ENCODE data around the gene SHOX. TPM values are rescaled to one million over a fixed set of nuclear protein-coding genes. Genes with fewer than 3 reads are reported as not detected.

The SHOX gene
- polyA plus RNA-seq, 1 donor (not counting 4 experiments of a cell fraction or from before 2014, with no cell fraction given), result not detected

DNA sequence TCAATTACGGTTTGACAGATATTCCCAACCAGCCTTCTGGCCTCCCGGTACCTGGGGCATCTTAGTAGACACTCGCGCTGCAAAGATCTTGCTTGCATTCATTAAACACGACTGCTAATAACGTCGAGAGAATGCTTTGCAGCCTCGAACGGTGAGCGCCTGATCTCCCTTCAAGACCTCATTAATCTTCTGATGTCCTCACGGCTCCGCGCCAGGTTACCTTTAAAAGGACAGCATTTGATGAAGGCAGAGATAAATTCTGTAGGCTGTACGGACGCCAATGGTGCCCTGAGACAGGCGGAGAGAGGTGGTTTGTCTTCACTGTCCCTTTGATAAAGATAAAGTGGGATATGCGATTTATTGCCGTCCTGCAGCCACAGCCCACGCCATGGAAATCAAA is 64.2 kb downstream of the SHOX start:
- Histone ChIP-seq H3K9ac (ENCODE audit: control insufficient read depth, extremely low read depth, insufficient read depth, low read length) (no peak overlapping the region), H3K27ac (ENCODE audit: control insufficient read depth, insufficient read depth, low read length) (no peak overlapping the region), H3K27me3 (ENCODE audit: control insufficient read depth, extremely low read depth, insufficient read depth, low read length) (no peaks in the 10 kb centered on the region), H3K4me2 (ENCODE audit: control insufficient read depth, extremely low read depth, insufficient read depth, low read depth, low read length) (no peak overlapping the region), H3K4me3 (ENCODE audit: control insufficient read depth in 2 of 3, extremely low read depth in 1 of 3, insufficient read depth in 2 of 3, low read depth in 1 of 3, low read length in 3 of 3) (no peak overlapping the region), H4K20me1 (ENCODE audit: control insufficient read depth, extremely low read depth, insufficient read depth, low read length) (no peaks in the 10 kb centered on the region), H3K9me1 (ENCODE audit: control insufficient read depth, extremely low read depth, insufficient read depth, low read length) (no peaks in the 10 kb centered on the region), H3K36me3 (ENCODE audit: control insufficient read depth in 2 of 2, extremely low read depth in 1 of 2, insufficient read depth in 2 of 2, low read length in 2 of 2) (no peaks in the 10 kb centered on the region), H3K9me3 (ENCODE audit: control insufficient read depth, low read depth, low read length) (peaks cover 3% of the 10 kb centered on the region), H3K79me2 (ENCODE audit: control insufficient read depth, insufficient read depth, low read length) (no peaks in the 10 kb centered on the region), H3K4me1 (ENCODE audit: control insufficient read depth, extremely low read depth, insufficient read depth, low read length) (no peaks in the 10 kb centered on the region), H2AFZ (ENCODE audit: control insufficient read depth, low read length) (no peak overlapping the region)
- TF ChIP-seq CTCF (optimal IDR thresholded peaks at IDR 0.05 in 1 of 3, IDR thresholded peaks at IDR 0.05 in 1 of 3, conservative IDR thresholded peaks at IDR 0.05 in 1 of 3; ENCODE audit: extremely low read depth in 1 of 3, insufficient read depth in 2 of 3, low read length in 3 of 3) (no peak), EZH2 (IDR thresholded peaks at IDR 0.05; ENCODE audit: low read length) (no peak)
- FAIRE-seq (no peak), DNase-seq (ENCODE audit: low read depth, low spot score) (no peak)
- dilution Hi-C loops (cut with MboI; ENCODE audit: extremely low pct_ligation_motif_present, low sequenced_read_pairs), result no loop called here

- TF ChIP-seq CTCF (optimal IDR thresholded peaks at IDR 0.05 in 1 of 3, IDR thresholded peaks at IDR 0.05 in 1 of 3, conservative IDR thresholded peaks at IDR 0.05 in 1 of 3; ENCODE audit: extremely low read depth in 1 of 3, insufficient read depth in 2 of 3, low read length in 3 of 3) (no peak), EZH2 (IDR thresholded peaks at IDR 0.05; ENCODE audit: low read length) (no peak)
- no peak for FAIRE-seq
Measured at GRCh38 chrX:698206-698605, 67.6 kb downstream of the SHOX start.

More at GRCh38 chrX:698206-698605, 67.6 kb downstream of the SHOX start:
- H3K9me1 ChIP-seq (ENCODE audit: control insufficient read depth, extremely low read depth, insufficient read depth, low read length), result no peaks in the 10 kb centered on the region
- no peak overlapping the region for H3K27ac ChIP-seq (ENCODE audit: control insufficient read depth, insufficient read depth, low read length)
- H3K27me3 ChIP-seq (ENCODE audit: control insufficient read depth, extremely low read depth, insufficient read depth, low read length), result no peaks in the 10 kb centered on the region
- no peak overlapping the region for H2AFZ ChIP-seq (ENCODE audit: control insufficient read depth, low read length)
- H3K36me3 ChIP-seq (ENCODE audit: control insufficient read depth in 2 of 2, extremely low read depth in 1 of 2, insufficient read depth in 2 of 2, low read length in 2 of 2), result no peaks in the 10 kb centered on the region
- no peaks in the 10 kb centered on the region for H3K79me2 ChIP-seq (ENCODE audit: control insufficient read depth, insufficient read depth, low read length)
- H3K4me3 ChIP-seq (ENCODE audit: control insufficient read depth in 2 of 3, extremely low read depth in 1 of 3, insufficient read depth in 2 of 3, low read depth in 1 of 3, low read length in 3 of 3), result no peak overlapping the region
- no peaks in the 10 kb centered on the region for H3K4me1 ChIP-seq (ENCODE audit: control insufficient read depth, extremely low read depth, insufficient read depth, low read length)
- H4K20me1 ChIP-seq (ENCODE audit: control insufficient read depth, extremely low read depth, insufficient read depth, low read length), result no peaks in the 10 kb centered on the region
- H3K4me2 ChIP-seq (ENCODE audit: control insufficient read depth, extremely low read depth, insufficient read depth, low read depth, low read length), result no peak overlapping the region
- DNase-seq (ENCODE audit: low read depth, low spot score), result no peak
- no peak overlapping the region for H3K9ac ChIP-seq (ENCODE audit: control insufficient read depth, extremely low read depth, insufficient read depth, low read length)
- H3K9me3 ChIP-seq (ENCODE audit: control insufficient read depth, low read depth, low read length), result no peaks in the 10 kb centered on the region
- dilution Hi-C loops (cut with MboI; ENCODE audit: extremely low pct_ligation_motif_present, low sequenced_read_pairs), result no loop called here

Measured in keratinocyte (primary cell).